Medulla oblongata (tissue), 1 donor: ENCODE results near the gene CPM.
A peak's percentile ranks its signal among the peaks of the same experiment; 100 is the strongest.
"Not testable (repeated sequence)": the region's sequence is repeated elsewhere in the genome, so short reads cannot be mapped to it uniquely, and the experiment has no call there.

Experiments
- DNase-seq: peaks from one replicate; pipeline ENCODE4 v3.0.0-alpha.2; 2015; ENCODE audit errors: extremely low spot score

The CPM gene

DNA sequence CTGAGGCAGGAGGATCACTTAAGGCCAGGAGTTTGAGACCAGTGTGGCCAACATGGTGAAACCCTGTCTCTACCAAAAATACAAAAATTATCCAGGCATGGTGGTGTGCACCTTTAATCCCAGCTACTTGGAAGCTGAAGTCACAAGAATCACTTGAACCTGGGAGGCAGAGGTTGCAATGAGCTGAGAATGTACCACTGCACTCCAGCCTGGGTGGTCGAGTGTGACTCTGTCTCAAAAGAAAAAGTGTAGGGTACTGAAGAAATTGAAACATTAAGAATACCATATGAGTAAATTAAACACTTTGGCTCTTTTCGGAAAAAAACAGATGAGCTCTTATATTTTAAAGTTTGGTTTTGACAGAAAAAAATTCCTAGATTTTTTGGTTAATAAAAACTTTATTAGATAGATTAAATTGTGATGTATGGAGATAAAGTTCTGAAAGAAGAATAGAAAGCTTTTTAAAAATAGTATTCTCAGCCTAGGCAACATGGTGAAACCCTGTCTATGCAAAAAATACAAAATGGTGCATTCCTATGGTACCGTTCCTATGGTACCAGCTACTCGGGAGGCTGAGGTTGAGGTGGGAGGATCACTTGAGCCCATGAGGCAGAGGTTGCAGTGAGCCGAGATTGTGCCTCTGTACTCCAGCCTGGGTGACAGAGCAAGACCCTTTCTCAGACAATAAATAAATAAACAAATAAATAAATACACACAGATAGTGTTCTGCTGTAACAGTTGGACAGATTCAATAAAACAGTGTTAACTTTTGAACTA lies 104.9 kb downstream of the CPM start:
- no peak for DNase-seq

DNA sequence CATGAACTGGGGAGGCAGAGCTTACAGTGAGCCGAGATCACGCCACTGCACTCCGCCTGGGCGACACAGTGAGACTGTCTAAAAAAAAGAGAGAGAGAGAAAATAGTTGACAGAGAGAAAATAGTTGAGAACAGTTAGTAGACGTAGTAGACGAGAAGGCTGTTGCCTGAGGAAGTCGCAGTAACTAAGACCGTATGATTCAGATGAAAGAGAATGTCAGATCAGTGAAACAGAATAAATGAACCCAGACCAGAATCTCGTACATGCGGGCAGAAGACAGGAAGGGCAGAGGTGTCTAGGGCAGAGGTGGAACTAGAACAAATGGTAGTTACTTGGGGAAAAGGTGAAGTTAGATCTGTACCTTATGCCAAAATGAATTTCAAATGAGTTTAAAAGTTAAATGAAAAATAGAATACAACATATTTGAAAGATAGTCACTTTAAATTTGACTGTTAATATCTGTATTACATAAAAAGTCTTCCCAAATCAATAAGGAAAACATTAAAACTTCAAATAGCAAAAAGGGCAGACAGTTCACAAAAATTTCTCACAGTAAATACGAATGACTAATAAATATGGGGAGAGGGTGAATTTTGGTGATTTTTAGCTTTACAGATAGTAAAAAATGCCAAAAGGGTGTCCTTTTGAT lies 107.3 kb downstream of the CPM start:
- DNase-seq, result no peak

DNA sequence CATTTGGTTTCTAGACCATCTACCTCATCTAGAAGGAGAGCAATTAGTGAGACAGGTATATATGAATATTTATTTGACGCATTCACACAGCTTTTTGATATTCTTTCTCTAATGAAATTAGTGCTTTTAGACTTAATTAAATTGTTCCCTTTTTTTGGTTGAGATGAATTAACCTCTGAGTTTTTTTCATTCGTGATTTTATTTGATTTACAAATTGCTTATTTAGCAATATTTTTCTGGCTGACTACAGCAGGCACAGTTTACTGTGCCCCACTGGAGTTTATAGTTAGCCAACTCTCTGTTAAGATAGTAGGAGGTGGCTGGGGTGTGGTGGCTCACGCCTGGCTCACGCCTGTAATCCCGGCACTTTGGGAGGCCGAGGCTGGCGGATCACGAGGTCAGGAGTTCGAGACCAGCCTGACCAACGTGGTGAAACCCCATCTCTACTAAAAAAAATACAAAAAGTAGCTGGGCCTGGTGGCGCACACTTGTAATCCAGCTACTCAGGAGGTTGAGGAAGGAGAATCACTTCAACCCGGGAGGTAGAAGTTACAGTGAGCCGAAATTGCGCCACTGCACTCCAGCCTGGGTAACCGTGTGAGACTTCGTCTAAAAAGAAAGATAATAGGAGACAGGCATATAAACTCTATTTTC lies 108.2 kb downstream of the CPM start:
- no peak for DNase-seq

DNA sequence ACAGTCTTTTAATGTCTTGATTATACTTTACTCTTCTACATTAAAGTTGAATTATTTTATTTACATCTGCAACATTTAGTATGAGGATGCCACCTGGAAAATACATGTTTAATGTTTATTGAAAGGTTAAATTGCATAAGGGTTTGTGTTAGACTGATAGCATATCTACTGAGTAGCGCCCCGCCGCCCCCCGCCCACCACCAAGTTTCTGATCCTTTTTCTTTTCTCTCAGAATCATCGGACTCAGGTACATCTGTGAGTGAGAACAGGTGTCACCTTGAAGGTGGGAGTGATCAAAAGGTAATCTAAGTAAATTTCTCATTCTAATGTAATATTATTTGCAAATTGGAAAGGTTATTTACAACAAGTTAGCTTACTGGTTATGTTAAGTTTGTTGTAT lies 108.8 kb downstream of the CPM start:
- no peak for DNase-seq

DNA sequence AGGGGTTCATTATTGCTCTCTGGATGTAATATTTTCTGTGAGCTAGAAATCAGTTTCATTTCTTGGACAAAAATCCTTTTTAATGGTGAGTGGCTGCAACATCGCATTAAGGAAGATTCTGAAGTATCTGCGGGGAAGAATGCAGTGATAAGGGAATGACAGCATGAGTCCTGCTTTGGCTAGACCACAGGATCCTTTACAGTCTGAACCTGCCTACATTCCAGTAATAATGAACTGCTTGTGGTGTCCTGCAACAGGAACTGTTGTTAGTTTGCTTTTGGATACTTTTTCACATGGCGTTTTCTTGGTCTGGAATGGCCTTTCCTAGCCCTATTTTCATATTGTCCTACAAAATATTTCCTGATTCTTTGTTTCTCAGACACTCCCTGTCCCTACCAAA lies 109.3 kb downstream of the CPM start:
- DNase-seq, result no peak

DNA sequence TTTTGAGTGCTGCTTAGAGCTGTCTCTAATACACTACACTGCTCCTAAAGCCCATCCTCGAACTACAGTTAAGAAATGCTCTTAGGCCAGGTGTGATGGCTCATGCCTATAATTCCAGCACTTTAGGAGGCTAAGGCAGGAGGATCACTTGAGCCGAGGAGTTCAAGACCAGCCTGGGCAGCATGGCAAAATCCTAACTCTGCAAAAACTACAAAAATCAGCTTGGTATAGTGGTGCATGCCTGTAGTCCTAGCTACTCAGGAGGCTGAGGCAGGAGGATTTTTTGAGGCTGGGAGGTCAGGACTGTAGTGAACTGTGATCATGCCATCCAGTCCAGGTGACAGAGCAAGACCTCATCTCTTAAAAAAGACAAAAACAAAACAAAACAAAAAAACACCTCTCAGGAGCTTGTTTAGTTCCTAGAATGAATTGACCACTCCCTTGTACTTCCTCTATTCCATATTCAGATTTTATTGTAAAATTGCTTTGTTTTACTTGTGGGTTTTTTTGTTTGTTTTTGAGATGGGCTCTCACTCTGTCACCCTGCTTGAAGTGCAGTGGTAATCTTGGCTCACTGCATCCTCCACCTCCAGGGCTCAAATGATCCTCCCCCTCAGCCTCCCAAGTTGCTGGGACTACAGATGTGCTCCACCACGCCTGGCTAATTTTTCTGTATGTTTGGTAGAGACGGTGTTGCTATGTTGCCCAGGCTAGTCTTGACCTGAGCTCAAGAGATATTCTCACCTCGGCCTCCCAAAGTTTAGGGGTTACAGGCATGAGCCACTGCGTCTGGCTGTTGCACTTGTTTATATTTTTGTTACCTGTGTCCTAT lies 111.4 kb downstream of the CPM start:
- no peak for DNase-seq

DNA sequence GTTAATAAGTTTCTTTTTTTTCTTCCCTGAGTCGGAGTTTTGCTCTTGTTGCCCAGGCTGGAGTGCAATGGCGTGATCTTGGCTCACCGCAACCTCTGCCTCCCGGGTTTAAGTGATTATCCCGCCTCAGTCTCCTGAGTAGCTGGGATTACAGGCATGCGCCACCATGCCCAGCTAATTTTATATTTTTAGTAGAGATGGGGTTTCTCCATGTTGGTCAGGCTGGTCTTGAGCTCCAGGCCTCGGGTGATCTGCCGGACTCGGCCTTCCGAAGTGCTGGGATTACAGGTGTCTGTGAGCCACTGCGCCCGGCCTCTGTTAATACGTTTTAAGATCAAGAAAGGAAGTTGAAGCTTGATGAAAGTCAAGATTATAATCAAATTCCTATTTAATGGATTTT lies 113.5 kb downstream of the CPM start:
- DNase-seq, result not testable (repeated sequence)

DNA sequence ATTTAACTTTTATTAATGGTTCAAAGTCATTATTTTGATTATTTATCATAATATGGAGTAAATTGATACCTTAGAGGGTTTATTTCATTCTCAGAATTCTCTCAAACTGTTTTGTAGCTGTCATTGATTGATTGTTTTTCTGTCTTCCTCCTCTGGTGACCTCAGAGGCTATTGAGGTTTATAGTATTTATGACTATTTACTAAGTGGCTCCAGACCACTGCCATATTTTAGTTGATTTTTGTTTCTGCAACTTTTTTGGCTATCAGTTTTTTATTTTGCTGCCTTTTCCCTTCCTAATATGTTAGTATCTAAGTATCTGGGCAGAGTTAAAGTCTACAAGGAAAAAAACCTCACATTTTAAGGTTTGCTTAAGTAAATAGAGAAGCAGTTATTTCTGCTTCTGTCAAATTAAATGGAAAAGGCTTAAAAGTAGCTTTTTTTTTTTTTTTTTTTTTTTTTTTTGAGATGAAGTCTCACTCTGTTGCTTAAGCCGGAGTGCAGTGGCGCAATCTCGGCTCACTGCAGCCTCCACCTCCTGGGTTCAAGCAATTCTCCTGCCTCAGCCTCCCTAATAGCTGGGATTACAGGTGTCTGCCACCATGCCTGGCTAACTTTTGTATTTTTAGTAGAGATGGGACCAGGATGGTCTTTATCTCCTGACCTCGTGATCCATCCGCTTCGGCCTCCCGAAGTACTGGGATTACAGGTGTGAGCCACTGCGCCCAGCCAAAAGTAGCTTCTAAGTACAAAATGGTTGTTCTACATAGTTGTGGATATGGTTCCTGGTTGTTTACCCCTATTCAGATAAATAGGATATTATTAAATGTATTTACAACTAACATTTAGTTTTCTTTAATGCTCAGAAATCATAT lies 116.8 kb downstream of the CPM start:
- no peak for DNase-seq

DNA sequence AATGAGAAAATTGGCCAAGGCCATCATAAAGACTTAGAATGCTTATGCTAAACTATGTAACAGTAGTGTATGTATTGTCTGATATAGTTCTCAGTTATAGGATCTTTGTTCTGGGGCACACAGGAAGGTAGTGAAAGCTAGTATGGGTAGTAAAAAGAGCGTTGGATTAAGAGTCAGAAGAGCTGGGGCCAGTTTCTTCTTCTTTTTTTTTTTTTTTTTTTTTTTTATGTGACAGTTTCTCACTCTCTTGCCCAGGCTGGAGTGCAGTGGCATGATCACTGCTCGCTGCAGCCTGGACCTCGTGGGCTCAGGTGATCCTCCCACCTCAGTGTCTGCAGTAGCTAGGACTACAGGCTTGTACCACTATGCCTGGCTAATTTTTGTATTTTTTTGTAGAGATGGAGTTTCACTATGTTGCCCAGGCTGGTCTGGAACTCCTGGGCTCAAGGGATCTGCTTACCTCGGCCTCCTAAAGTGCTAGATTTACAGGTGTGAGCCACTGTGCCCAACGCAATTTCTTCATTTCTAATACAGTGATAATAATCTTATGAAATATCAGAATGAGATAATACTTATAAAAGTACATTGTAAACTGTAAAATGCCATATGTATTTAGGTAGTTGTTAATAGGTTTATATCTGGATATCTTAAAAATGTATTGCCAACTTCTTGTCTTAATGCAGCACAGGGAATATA lies 117.6 kb downstream of the CPM start:
- no peak for DNase-seq

DNA sequence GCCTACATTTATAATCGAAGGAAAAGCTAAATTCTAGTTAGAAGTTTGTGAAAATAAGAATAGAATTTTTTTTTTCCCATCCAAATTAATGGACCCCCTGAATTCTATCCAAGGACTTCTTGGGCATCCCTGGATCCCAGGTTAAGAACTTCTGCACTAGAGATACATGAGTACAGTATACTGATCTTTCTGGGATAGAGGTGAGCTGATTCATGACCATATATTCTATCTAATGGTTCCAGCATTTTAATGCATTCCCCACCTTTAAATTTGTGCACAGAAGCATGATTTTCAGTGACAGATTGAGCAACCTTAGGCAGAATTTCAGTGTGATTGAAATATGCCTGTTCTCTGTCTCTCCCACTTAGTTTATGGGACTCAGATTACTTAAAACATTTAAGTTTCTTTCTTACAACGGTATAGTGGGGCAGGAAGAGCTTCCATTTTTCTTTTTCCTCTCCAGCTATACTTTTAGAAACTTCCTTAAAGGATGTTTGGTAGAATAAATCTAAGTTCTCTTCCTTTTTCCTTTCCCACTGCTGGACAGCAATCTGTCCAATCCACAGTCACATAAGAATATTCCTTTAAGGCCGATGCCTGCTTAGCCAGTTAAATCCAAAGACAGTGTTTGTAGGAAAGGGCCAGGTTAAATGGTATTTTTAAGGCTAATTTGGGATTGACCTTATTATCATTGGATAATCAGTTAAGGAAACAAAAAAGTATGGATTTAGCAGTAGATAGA lies 118.3 kb downstream of the CPM start:
- no peak for DNase-seq

DNA sequence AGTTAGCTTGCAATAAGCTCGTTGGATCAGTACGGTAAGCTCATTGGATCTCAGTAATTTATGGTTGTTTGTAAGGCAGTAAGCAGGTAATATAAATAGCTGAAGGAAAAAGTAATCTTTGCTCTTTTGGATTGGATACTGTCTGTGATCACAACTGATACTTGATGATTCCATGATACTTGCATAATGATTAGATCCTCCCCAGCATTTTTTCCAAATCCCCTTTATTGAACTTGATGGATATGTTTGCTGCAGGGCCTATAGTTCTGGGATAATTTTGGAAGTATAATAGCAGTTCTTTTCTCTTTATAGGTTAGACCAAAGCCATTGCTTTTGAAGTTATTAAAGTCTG lies 119.8 kb downstream of the CPM start:
- DNase-seq, result no peak

DNA sequence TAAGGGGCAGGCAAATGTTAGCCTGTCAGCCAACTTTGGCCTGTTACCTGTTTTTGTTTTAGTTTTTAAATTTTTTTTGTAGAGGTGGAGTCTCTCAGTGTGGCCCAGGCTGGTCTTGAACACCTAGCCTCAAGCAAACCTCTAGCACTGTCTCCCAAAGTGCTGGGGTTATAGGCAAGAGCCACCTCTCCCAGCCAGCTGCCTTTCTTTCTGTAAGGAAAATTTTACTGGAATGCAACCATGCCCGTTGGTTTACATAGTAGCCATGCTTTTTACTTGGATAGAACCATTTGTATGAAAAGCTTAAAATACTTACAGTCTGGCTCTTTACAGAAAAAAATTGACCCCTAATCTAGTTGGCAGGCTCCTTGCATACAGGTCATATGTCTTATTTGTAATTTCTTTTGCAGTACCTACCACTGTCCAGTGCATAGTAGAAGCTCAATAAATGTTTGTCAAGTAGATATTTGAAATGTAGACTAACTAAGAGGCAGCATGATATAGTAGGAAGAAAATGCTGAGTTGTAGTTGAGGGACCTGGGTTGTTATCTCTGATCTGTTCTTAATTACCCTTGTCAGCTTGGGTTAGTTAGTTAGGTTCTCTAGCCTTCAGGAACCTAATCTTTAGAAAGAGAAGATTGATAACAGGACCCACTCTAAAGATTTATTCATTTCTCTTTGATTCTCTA lies 120.3 kb downstream of the CPM start:
- no peak for DNase-seq

DNA sequence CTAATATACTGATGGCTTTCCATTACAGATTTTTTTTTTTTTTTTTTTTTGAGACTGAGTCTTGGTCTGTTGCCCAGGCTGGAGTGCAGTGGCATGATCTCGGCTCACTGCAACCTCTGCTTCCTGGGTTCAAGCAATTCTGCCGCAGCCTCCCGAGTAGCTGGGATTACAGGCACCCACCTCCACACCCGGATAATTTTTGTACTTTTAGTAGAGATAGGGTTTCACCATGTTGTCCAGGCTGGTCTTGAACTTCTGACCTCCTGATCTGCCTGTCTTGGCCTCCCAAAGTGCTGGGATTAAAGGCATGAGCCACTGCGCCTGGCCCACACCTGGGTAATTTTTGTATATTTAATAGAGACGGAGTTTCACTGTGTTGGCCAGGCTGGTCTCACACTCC lies 121.4 kb downstream of the CPM start:
- not testable (repeated sequence) for DNase-seq

DNA sequence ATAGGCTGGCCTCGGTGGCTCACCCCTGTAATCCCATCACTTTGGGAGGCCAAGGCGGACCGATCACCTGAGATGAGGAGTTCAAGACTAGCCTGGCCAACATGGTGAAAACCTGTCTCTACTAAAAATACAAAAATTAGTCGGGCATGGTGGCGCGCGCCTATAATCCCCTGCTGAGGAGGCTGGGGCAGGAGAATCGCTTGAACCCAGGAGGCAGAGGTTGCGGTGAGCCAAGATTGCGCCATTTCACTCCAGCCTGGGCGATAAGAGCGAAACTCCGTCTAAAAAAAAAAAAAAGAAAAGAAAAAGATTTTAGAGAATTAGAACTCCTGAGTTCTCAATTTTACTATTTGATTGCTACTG lies 123.0 kb downstream of the CPM start:
- DNase-seq, result not testable (repeated sequence)

DNA sequence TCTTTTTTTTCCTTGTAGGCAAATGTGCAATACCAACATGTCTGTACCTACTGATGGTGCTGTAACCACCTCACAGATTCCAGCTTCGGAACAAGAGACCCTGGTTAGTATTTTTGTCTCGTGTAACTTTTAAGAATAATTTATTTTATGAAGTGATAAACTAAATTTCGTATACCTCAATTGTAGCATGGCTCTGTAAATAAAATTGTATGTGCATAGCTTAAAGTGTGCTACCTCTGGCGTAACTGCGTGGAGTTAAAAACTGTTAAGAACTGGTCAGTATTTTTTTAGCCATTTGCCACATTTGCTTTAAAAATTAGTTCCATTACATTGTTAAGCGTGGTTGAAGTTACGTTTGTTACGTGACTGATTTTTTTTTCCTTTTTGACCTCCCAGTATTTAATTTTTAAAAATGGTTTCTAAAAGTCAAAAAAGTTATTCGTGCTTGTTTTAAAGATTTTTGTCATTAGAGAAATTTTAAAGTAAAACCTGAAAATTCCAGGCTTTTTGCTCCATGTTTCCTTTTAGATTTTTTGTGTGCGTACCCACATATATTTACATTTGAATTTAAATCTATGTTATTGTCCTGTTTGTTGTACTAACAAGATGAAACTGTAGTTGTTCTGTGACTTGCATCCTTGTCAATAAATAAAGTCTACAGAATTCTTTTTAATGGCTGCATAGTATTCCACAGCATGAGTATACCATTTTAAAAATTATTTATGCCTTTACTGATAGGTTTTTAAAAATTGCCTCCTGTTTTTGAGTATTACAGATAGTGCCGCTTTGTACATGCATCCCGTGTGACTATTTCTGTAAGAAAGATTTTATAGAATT lies 123.6 kb downstream of the CPM start:
- no peak for DNase-seq

DNA sequence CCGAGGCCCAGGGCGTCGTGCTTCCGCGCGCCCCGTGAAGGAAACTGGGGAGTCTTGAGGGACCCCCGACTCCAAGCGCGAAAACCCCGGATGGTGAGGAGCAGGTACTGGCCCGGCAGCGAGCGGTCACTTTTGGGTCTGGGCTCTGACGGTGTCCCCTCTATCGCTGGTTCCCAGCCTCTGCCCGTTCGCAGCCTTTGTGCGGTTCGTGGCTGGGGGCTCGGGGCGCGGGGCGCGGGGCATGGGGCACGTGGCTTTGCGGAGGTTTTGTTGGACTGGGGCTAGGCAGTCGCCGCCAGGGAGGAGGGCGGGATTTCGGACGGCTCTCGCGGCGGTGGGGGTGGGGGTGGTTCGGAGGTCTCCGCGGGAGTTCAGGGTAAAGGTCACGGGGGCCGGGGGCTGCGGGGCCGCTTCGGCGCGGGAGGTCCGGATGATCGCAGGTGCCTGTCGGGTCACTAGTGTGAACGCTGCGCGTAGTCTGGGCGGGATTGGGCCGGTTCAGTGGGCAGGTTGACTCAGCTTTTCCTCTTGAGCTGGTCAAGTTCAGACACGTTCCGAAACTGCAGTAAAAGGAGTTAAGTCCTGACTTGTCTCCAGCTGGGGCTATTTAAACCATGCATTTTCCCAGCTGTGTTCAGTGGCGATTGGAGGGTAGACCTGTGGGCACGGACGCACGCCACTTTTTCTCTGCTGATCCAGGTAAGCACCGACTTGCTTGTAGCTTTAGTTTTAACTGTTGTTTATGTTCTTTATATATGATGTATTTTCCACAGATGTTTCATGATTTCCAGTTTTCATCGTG lies 124.4 kb downstream of the CPM start:
- peak; percentile 83 for DNase-seq

DNA sequence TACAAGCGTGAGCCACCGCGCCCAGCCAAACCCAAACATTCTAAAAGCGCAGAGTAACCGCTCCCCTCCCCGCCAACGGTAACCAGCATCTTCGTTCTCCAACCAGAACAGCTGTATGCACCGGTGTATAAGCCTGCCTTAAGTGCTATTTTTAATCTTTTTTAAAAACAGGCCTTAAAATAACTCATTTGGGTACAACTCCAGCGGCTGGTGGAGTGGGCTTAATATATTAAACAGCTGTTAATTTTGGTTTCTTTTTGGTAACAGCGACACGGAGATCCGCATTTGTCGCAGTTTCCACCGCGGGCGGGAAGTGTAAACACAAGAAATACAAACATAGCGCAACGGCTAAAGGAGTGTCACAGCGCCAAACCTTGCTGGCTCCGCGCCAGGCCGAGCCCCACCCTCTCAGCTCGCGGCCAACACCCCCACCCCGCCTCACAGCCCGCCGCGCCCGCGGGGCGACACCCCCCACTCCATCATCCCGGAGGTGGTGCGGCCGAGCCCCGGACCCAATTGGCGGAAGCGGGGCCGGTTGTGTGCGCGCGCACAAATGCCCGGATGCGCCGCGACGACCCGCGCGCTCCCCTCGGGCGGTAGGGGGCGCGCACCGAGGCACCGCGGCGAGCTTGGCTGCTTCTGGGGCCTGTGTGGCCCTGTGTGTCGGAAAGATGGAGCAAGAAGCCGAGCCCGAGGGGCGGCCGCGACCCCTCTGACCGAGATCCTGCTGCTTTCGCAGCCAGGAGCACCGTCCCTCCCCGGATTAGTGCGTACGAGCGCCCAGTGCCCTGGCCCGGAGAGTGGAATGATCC lies 125.2 kb downstream of the CPM start, which contains the start of gene MDM2:
TSS of gene MDM2 (plus strand) at position 602 of the 812 bp plus-strand sequence. CDS start 301 bp downstream, outside the sequence.
- DNase-seq, result peak; percentile 92
